Smooth muscle cell (in vitro differentiated cells): Measurements from ENCODE around the gene IFT122. TPM values are rescaled to one million over a fixed set of nuclear protein-coding genes. Genes with fewer than 3 reads are reported as not detected.
A peak's percentile ranks its signal among the peaks of the same experiment; 100 is the strongest.

ENCODE experiments used
- DNase-seq: peaks from one replicate; lab custom pipeline; 2025; ENCODE audit not compliant: unreplicated experiment; lab: John Stamatoyannopoulos, UW
- H2AFZ ChIP-seq: fragments of 200-600 bp; sonication (generic); 2 replicates; pipeline ENCODE4 v1.6.0; 2016; ENCODE audit warnings: antibody characterized with exemption, low read depth, mild to moderate bottlenecking
- H3F3A ChIP-seq: fragments of 200-600 bp; sonication (generic); 2 replicates; pipeline ENCODE4 v1.6.0; 2017; ENCODE audit warnings: antibody characterized with exemption, low read depth
- H3K27ac ChIP-seq: fragments of 200-600 bp; sonication (generic); 2 replicates; pipeline ENCODE4 v1.5.1; 2016; ENCODE audit warnings: low read depth, mild to moderate bottlenecking
- H3K27me3 ChIP-seq: fragments of 200-600 bp; sonication (generic); 2 replicates; pipeline ENCODE4 v1.6.1; 2016; ENCODE audit warnings: low read depth, mild to moderate bottlenecking
- H3K36me3 ChIP-seq: fragments of 200-600 bp; sonication (generic); 2 replicates; pipeline ENCODE4 v1.5.1; 2016; ENCODE audit warnings: low read depth
- H3K4me1 ChIP-seq: fragments of 200-600 bp; sonication (generic); 2 replicates; pipeline ENCODE4 v1.5.1; 2016; ENCODE audit warnings: low read depth
- H3K4me2 ChIP-seq: fragments of 200-600 bp; sonication (generic); 2 replicates; pipeline ENCODE4 v1.6.0; 2016; ENCODE audit warnings: mild to moderate bottlenecking
- H3K4me3 ChIP-seq: fragments of 200-600 bp; sonication (generic); 2 replicates; pipeline ENCODE4 v1.5.1; 2016; ENCODE audit warnings: mild to moderate bottlenecking
- H3K79me2 ChIP-seq: fragments of 200-600 bp; sonication (generic); 2 replicates; pipeline ENCODE4 v1.6.0; 2016; ENCODE audit warnings: low read depth, mild to moderate bottlenecking
- H3K9ac ChIP-seq: fragments of 200-600 bp; sonication (generic); 2 replicates; pipeline ENCODE4 v1.6.0; 2016; ENCODE audit warnings: low read depth
- H3K9me3 ChIP-seq: fragments of 200-600 bp; sonication (generic); replicated peaks from 2 replicates; pipeline ENCODE4 v1.5.1; 2016; ENCODE audit warnings: low read depth
- H4K20me1 ChIP-seq: fragments of 200-600 bp; sonication (generic); 2 replicates; pipeline ENCODE4 v1.6.0; 2016; ENCODE audit warnings: low read depth
- WGBS: methylation state at CpG from one replicate; pipeline ENCODE4 v1.1.7; 2016; ENCODE audit warnings: low lambda C conversion rate; 5-methylcytosine and 5-hydroxymethylcytosine counted together
- polyA plus RNA-seq: library from polyadenylated mRNA; unstranded; fragments of >200 nt; fragmentation: Nextera tagmentation; extraction: Ambion mirVana; gene quantifications from 2 replicates; pipeline ENCODE4 v1.2.1, GENCODE V29; 2016
- total RNA-seq: library from RNA; depleted of rRNA; stranded (reverse); fragments of >200 nt; gene quantifications from 2 replicates; pipeline ENCODE4 v1.2.3, GENCODE V29; 2014
- TF ChIP-seq, protein P1 (sequence below): fragments of 200-600 bp; sonication (generic); IDR thresholded peaks from 2 replicates; pipeline ENCODE4 v1.5.1; 2017; ENCODE audit warnings: borderline replicate concordance, mild to moderate bottlenecking, antibody characterized with exemption; ENCODE audit not compliant: insufficient read depth, poor library complexity, severe bottlenecking

IFT122 gene
- total and polyA plus RNA-seq, 2 experiments from 2014 or later = 13.4 to 17.4 TPM

DNA sequence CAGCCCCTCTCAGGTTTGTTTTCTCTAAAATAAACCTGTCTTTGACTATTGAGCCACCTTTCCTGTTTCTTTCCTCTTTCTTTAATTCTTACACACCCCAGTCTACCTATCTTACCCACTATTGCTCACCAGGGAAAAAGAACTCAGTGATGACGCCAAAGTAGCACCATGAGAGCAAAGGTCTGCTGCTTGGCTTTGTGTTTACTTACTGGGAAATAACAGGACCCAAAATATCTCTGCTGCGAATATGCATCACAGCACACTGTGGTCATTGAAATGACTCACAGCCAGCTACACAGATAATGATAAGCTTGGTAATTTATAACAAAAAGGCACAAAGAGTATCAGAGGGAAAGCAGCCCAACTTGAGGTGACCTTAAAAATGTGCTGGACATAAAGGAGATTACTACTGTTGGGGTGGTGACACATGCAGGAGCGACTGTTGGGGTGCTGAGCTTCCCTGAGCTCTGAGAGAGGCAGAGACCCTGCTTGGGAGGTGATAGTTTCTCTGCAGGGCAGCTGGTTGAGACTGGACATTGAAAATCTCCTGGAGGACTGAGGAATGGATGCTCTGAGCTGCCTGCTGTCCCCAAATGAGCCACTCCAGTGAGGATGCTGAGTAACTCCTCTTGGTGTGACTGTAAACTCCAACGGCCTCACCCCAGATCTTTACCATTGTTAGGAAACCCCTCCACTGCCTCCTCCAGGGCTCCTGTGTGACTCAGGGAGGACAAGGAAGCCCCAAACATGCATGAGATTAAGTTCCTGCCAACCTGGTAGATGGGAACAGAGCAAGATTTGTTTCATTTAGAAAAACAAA, 26.1 kb upstream of the IFT122 start:
- Histone ChIP-seq H2AFZ (no peak overlapping the region), H3K9ac (peak overlapping the region; percentile 71), H3K4me1 (peaks cover 4% of the 10 kb centered on the region), H3K9me3 (no peaks in the 10 kb centered on the region), H4K20me1 (no peaks in the 10 kb centered on the region), H3K27me3 (no peaks in the 10 kb centered on the region), H3K27ac (peak overlapping the region; percentile 95), H3K79me2 (no peaks in the 10 kb centered on the region), H3K4me2 (peak overlapping the region; percentile 70), H3K36me3 (no peaks in the 10 kb centered on the region), H3K4me3 (no peak overlapping the region), H3F3A (peaks cover 22% of the 10 kb centered on the region)
- no peak for DNase-seq
- WGBS = 15% methylated on average over 4 of the region's 4 CpGs
- TF ChIP-seq, protein P1, sequence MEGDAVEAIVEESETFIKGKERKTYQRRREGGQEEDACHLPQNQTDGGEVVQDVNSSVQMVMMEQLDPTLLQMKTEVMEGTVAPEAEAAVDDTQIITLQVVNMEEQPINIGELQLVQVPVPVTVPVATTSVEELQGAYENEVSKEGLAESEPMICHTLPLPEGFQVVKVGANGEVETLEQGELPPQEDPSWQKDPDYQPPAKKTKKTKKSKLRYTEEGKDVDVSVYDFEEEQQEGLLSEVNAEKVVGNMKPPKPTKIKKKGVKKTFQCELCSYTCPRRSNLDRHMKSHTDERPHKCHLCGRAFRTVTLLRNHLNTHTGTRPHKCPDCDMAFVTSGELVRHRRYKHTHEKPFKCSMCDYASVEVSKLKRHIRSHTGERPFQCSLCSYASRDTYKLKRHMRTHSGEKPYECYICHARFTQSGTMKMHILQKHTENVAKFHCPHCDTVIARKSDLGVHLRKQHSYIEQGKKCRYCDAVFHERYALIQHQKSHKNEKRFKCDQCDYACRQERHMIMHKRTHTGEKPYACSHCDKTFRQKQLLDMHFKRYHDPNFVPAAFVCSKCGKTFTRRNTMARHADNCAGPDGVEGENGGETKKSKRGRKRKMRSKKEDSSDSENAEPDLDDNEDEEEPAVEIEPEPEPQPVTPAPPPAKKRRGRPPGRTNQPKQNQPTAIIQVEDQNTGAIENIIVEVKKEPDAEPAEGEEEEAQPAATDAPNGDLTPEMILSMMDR = no peak

DNA sequence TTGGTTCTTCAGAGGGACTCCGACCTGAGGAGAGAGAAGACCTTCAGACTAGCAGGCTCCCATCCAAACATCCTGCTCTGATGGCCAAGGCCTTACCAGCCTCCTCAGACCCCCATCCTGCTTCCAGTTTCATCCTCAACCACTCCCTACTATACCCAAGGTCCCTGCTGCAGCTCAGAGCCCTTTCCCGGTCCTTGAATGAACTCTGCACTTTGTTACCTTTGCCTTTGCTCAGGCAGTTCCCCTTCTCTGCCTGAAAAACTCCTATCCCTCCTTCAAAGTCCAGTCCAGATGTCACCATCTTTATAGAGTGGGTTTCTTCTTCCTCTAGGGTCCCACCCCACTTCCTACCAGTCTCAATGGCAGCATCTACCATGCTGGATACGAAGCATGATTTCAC, 24.6 kb upstream of the IFT122 start:
- TF ChIP-seq, protein P1 = no peak
- H3K9me3 ChIP-seq = no peaks in the 10 kb centered on the region
- H3K79me2 ChIP-seq = no peaks in the 10 kb centered on the region
- WGBS = 96% methylated on average over 3 of the region's 3 CpGs
- H3F3A ChIP-seq = peaks cover 22% of the 10 kb centered on the region
- H2AFZ ChIP-seq = no peak overlapping the region
- H3K27me3 ChIP-seq = no peaks in the 10 kb centered on the region
- H3K9ac ChIP-seq = no peak overlapping the region
- no peak overlapping the region for H3K4me2 ChIP-seq
- H4K20me1 ChIP-seq = no peaks in the 10 kb centered on the region
- no peak overlapping the region for H3K4me3 ChIP-seq
- DNase-seq = no peak
- no peaks in the 10 kb centered on the region for H3K36me3 ChIP-seq
- no peak overlapping the region for H3K27ac ChIP-seq
- H3K4me1 ChIP-seq = peaks cover 4% of the 10 kb centered on the region

DNA sequence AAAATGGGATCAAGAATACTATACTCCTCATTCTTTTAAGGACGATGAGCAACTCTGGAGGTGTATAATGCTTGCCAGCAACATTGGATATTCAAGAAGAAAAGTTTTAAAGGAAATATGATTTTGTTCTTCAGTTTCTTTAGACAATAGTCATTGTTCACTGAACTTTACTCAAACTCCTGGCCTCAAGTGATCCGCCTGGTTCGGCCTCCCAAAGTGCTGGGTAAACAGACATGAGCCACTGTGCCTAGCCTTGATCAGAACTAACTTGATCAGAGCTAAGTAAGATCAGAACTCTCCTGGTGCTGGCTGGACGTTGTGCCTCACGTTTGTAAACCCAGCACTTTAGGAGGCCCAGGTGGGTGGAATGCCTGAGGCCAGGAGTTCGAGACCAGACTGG, 24.2 kb upstream of the IFT122 start:
- H3F3A ChIP-seq = peaks cover 22% of the 10 kb centered on the region
- H3K27ac ChIP-seq = no peak overlapping the region
- peaks cover 4% of the 10 kb centered on the region for H3K4me1 ChIP-seq
- no peaks in the 10 kb centered on the region for H3K9me3 ChIP-seq
- no peaks in the 10 kb centered on the region for H3K36me3 ChIP-seq
- H3K4me2 ChIP-seq = no peak overlapping the region
- H2AFZ ChIP-seq = no peak overlapping the region
- no peaks in the 10 kb centered on the region for H3K27me3 ChIP-seq
- no peaks in the 10 kb centered on the region for H4K20me1 ChIP-seq
- TF ChIP-seq, protein P1 = no peak
- DNase-seq = no peak
- H3K4me3 ChIP-seq = no peak overlapping the region
- no peak overlapping the region for H3K9ac ChIP-seq
- no peaks in the 10 kb centered on the region for H3K79me2 ChIP-seq
- 92% methylated on average over 6 of the region's 6 CpGs for WGBS

DNA sequence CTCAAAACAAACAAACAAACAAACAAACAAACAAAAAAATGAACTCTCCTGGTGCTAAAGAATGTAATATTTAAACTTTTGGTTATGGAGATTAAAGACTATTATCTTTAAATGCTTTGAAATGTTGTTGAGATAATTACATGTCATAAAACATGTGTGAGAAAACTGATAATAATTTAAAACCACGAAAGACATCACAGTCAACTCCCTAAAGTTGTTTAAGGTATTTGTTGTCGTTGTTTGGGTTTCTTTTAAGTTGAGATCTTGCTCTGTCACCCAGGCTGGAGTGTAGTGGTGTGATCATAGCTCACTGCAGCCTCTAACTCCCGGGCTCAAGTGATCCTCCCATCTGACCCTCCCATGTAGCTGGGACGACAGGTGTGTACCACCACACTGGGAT, 23.6 kb upstream of the IFT122 start:
- H3K4me2 ChIP-seq = no peak overlapping the region
- peaks cover 22% of the 10 kb centered on the region for H3F3A ChIP-seq
- H3K27ac ChIP-seq = no peak overlapping the region
- no peaks in the 10 kb centered on the region for H3K27me3 ChIP-seq
- H3K36me3 ChIP-seq = no peaks in the 10 kb centered on the region
- H3K9me3 ChIP-seq = no peaks in the 10 kb centered on the region
- no peaks in the 10 kb centered on the region for H3K79me2 ChIP-seq
- whole genome bisulfite sequencing = 75% methylated on average over 4 of the region's 4 CpGs
- DNase-seq = no peak
- no peaks in the 10 kb centered on the region for H4K20me1 ChIP-seq
- peaks cover 4% of the 10 kb centered on the region for H3K4me1 ChIP-seq
- H2AFZ ChIP-seq = no peak overlapping the region
- H3K4me3 ChIP-seq = no peak overlapping the region
- TF ChIP-seq, protein P1 = no peak
- no peak overlapping the region for H3K9ac ChIP-seq
